Endothelial cell of umbilical vein (primary cell): ENCODE results near the gene GPR82. TPM values are rescaled to one million over a fixed set of nuclear protein-coding genes. Genes with fewer than 3 reads are reported as not detected.

ENCODE experiments used
- BruUV-seq: library from RNA; stranded (reverse); fragments of 400-500 nt; replicated peaks from 2 replicates; lab custom pipeline; 2021; lab: Mats Ljungman, UMichigan
- CTCF ChIA-PET: fragments of 300-600, 350-600 bp; sonication (Branson Sonifier 250); formaldehyde crosslinking; loops from one replicate; lab custom pipeline; 2021; ENCODE audit warnings: antibody characterized with exemption, inconsistent platforms; lab: Charles Lee
- POLR2A ChIA-PET: fragments of 300-600, 350-600 bp; sonication (Branson Sonifier 250); formaldehyde crosslinking; loops from one replicate; lab custom pipeline; 2021; ENCODE audit warnings: antibody characterized with exemption, inconsistent platforms; lab: Charles Lee
- DNase-seq: peaks from one replicate; pipeline ENCODE4 v3.0.0-alpha.2; 2011; ENCODE audit warnings: low read depth, low spot score
- FAIRE-seq: peaks from 2 replicates; lab custom pipeline; 2011; peaks lifted over from hg19 to GRCh38; lab: Jason Lieb, UNC
- H2AFZ ChIP-seq: 2 replicates; pipeline ENCODE4 v1.6.0; 2012; ENCODE audit warnings: low read depth, low read length, control low read depth, inconsistent platforms
- H3K27ac ChIP-seq: 2 replicates; pipeline ENCODE4 v1.5.1; 2011; ENCODE audit warnings: low read depth, mild to moderate bottlenecking, control low read depth, low read length, moderate library complexity; ENCODE audit not compliant: insufficient read depth
- H3K27me3 ChIP-seq, 2 experiments: 2 replicates each; pipeline versions ENCODE4 v1.6.0 to v1.6.1; 2011; ENCODE audit warnings: low read length in 2 of 2, mixed read lengths in 1 of 2; ENCODE audit not compliant: control insufficient read depth in 2 of 2, insufficient read depth in 2 of 2
- H3K36me3 ChIP-seq, 2 experiments: 2 replicates in 1 of 2; 3 replicates in 1 of 2; pipeline ENCODE4 v1.5.1; 2011; ENCODE audit warnings: low read length in 2 of 2, mild to moderate bottlenecking in 1 of 2, moderate library complexity in 1 of 2; ENCODE audit not compliant: control insufficient read depth in 2 of 2, insufficient read depth in 2 of 2; ENCODE audit errors: extremely low read depth in 1 of 2
- H3K4me1 ChIP-seq: 3 replicates; pipeline ENCODE4 v1.5.1; 2011; ENCODE audit warnings: mild to moderate bottlenecking, low read length; ENCODE audit not compliant: control insufficient read depth, insufficient read depth; ENCODE audit errors: extremely low read depth
- H3K4me2 ChIP-seq: 2 replicates; pipeline ENCODE4 v1.6.1; 2011; ENCODE audit warnings: low read length, control low read depth, mixed read lengths; ENCODE audit not compliant: insufficient read depth
- H3K4me3 ChIP-seq, 3 experiments: fragments of 200-600 bp in 1 of 3; sonication (generic), shearing (Covaris generic) in 1 of 3; replicated peaks in 1 of 3; 2 replicates each; pipeline ENCODE4 v1.5.1; 2011 to 2016; ENCODE audit warnings: control low read depth in 3 of 3, low read length in 3 of 3, mild to moderate bottlenecking in 2 of 3, inconsistent platforms in 1 of 3, low read depth in 1 of 3, moderate library complexity in 1 of 3; ENCODE audit not compliant: insufficient read depth in 1 of 3
- H3K79me2 ChIP-seq: 2 replicates; pipeline ENCODE4 v1.6.0; 2012; ENCODE audit warnings: low read length, inconsistent platforms; ENCODE audit not compliant: control insufficient read depth, insufficient read depth
- H3K9ac ChIP-seq: replicated peaks from 2 replicates; pipeline ENCODE3; 2011; ENCODE audit warnings: low read length, control low read depth; ENCODE audit not compliant: insufficient read depth; ENCODE audit errors: extremely low read depth
- H3K9me1 ChIP-seq: replicated peaks from 3 replicates; pipeline ENCODE4 v1.6.0; 2011; ENCODE audit warnings: mild to moderate bottlenecking, low read length; ENCODE audit not compliant: control insufficient read depth, insufficient read depth; ENCODE audit errors: extremely low read depth
- H3K9me3 ChIP-seq: replicated peaks from 2 replicates; pipeline ENCODE4 v1.5.1; 2012; ENCODE audit warnings: low read length, inconsistent platforms; ENCODE audit not compliant: control insufficient read depth, insufficient read depth
- H4K20me1 ChIP-seq: replicated peaks from 2 replicates; pipeline ENCODE3; 2011; ENCODE audit warnings: mild to moderate bottlenecking, low read length; ENCODE audit not compliant: control insufficient read depth, insufficient read depth; ENCODE audit errors: extremely low read depth
- CTCF ChIP-seq, 2 donors: IDR thresholded peaks; 1 replicate in 1 of 2; 2 replicates in 1 of 2; pipeline ENCODE4 v1.5.1; 2011; ENCODE audit warnings: low read length in 2 of 2, mild to moderate bottlenecking in 2 of 2, moderate library complexity in 2 of 2, control low read depth in 1 of 2, inconsistent platforms in 1 of 2, low read depth in 1 of 2; ENCODE audit not compliant: insufficient read depth in 1 of 2; ENCODE audit errors: extremely low read depth in 1 of 2
- EZH2 ChIP-seq: IDR thresholded peaks from 2 replicates; pipeline ENCODE4 v1.6.1; 2012; ENCODE audit warnings: borderline replicate concordance, low read depth, mild to moderate bottlenecking, moderate library complexity, low read length, inconsistent platforms; ENCODE audit not compliant: severe bottlenecking
- FOS ChIP-seq: IDR thresholded peaks from 2 replicates; pipeline ENCODE4 v1.6.1; 2011; ENCODE audit warnings: mild to moderate bottlenecking, low read length, moderate library complexity, borderline replicate concordance; ENCODE audit not compliant: insufficient read depth
- GATA2 ChIP-seq: IDR thresholded peaks from 2 replicates; pipeline ENCODE4 v1.7.0; 2011; ENCODE audit warnings: low read depth, mild to moderate bottlenecking, moderate library complexity, mixed read lengths, low read length; ENCODE audit not compliant: insufficient read length, insufficient read depth
- JUN ChIP-seq: IDR thresholded peaks from 2 replicates; pipeline ENCODE4 v1.6.1; 2011; ENCODE audit warnings: borderline replicate concordance, low read depth; ENCODE audit not compliant: insufficient read length, insufficient read depth
- MAX ChIP-seq: IDR thresholded peaks from 2 replicates; pipeline ENCODE4 v1.6.1; 2011; ENCODE audit not compliant: insufficient read depth, insufficient read length
- MYC ChIP-seq: IDR thresholded peaks from one replicate; pipeline ENCODE4 v1.6.1; 2011; ENCODE audit warnings: mild to moderate bottlenecking, low read depth, low read length
- POLR2A ChIP-seq: IDR thresholded peaks from 2 replicates; pipeline ENCODE4 v1.6.1; 2012; ENCODE audit warnings: low read depth, mild to moderate bottlenecking, control low read depth, low read length
- dilution Hi-C: fragments of 300-500 bp; cut with MboI; formaldehyde crosslinking; loops from one replicate; pipeline ENCODE4 v1.15.0; 2019; ENCODE audit warnings: low sequenced_read_pairs; ENCODE audit not compliant: extremely low pct_ligation_motif_present
- intact Hi-C: fragments of 100-400 bp; cut with micrococcal nuclease; formaldehyde crosslinking; loops from one replicate; pipeline ENCODE4 v1.10.0; 2022
- polyA plus RNA-seq, 4 experiments: library from polyadenylated mRNA; depleted of rRNA in 3 of 4; stranded (reverse) in 3 of 4; unstranded in 1 of 4; fragments of >200 nt; gene quantifications; 2 replicates each; pipeline versions ENCODE4 v1.2.1 to v1.2.3, GENCODE V29; 2011 to 2012; ENCODE audit warnings: missing spikeins in 1 of 4
- total RNA-seq: library from RNA; stranded (reverse); gene quantifications from 2 replicates; pipeline ENCODE4 v1.2.3, GENCODE V29; 2021

GPR82 gene
- total and polyA plus RNA-seq, 2 donors (not counting 3 experiments of a cell fraction or from before 2014, with no cell fraction given), result not detected

- Histone ChIP-seq H3K27me3 (no peaks in the 10 kb centered on the region), H3K79me2 (no peaks in the 10 kb centered on the region), H3K4me1 (no peaks in the 10 kb centered on the region), H4K20me1 (no peaks in the 10 kb centered on the region), H3K4me3 (no peak overlapping the region), H2AFZ (no peak overlapping the region), H3K4me2 (no peak overlapping the region), H3K9me3 (no peaks in the 10 kb centered on the region), H3K9ac (no peak overlapping the region), H3K9me1 (no peaks in the 10 kb centered on the region), H3K27ac (no peak overlapping the region), H3K36me3 (no peaks in the 10 kb centered on the region)
- intact Hi-C loops, result no loop called here
- DNase-seq, result peak; percentile 85
- FAIRE-seq, result peak; percentile 90
- CTCF ChIA-PET, result no interaction called here
- no TSS peak for BruUV-seq
- dilution Hi-C loops, result no loop called here
- POLR2A ChIA-PET, result no interaction called here
- TF ChIP-seq MAX, result no peak
- no peak for TF ChIP-seq POLR2A
- TF ChIP-seq GATA2, result no peak
- TF ChIP-seq FOS, result no peak
- no peak for TF ChIP-seq JUN
- no peak for TF ChIP-seq MYC
- no peak for TF ChIP-seq EZH2
- TF ChIP-seq CTCF (IDR thresholded peaks at IDR 0.05; ENCODE audit: extremely low read depth in 1 of 2, insufficient read depth in 1 of 2, low read depth in 1 of 2, low read length in 2 of 2), result no peak
Measured at GRCh38 chrX:41684138-41684537, 39.8 kb upstream of the GPR82 start.
